Pancreas (tissue), 10 donors: ENCODE measurements around the gene ASF1B. TPM values are rescaled to one million over a fixed set of nuclear protein-coding genes. Genes with fewer than 3 reads are reported as not detected.

Source experiments
- ATAC-seq, 4 donors: fragments of 200-7000 bp; cut with Tn5 transposase; one replicate each; pipeline versions ENCODE4 v1.8.0 to v1.9.1; 2020; ENCODE audit warnings: mild to moderate bottlenecking in 4 of 4, moderate library complexity in 4 of 4
- DNase-seq, 6 donors: peaks; one replicate each; pipeline ENCODE4 v3.0.0-alpha.2; 2020
- FAIRE-seq: peaks from 2 replicates; lab custom pipeline; 2012; peaks lifted over from hg19 to GRCh38; lab: Jason Lieb, UNC
- H3K27ac ChIP-seq, 4 donors: fragments of 200-600 bp; sonication (generic); 1 replicate in 3 of 4; 2 replicates in 1 of 4; pipeline versions ENCODE4 v1.5.0 to v1.8.0; 2020
- H3K27me3 ChIP-seq, 4 donors: fragments of 200-600 bp; one replicate each; pipeline ENCODE4 v1.8.0; 2021
- H3K36me3 ChIP-seq, 3 donors: fragments of 200-600 bp; sonication (generic) in 1 of 3; one replicate each; pipeline versions ENCODE4 v1.5.0 to v1.8.0; 2020 to 2021
- H3K4me1 ChIP-seq, 3 donors: fragments of 200-600 bp; one replicate each; pipeline ENCODE4 v1.8.0; 2021
- H3K4me3 ChIP-seq, 4 donors: fragments of 200-600 bp; sonication (generic) in 2 of 4; one replicate each; pipeline versions ENCODE4 v1.5.0 to v1.8.0; 2020 to 2021
- H3K9me3 ChIP-seq, 4 donors: fragments of 200-600 bp; one replicate each; pipeline ENCODE4 v1.8.0; 2021
- whole genome bisulfite sequencing, 2 donors: extraction: QIAGEN DNeasy Blood & Tissue Kit; methylation state at CpG; one replicate each; pipeline ENCODE4 v1.1.7; 2013; 5-methylcytosine and 5-hydroxymethylcytosine counted together
- intact Hi-C, 3 donors: fragments of 100-400 bp; cut with DNase I; formaldehyde crosslinking; loops; one replicate each; pipeline versions ENCODE4 v1.11.1 to v1.14.2; 2022
- polyA plus RNA-seq, 2 donors: library from polyadenylated mRNA; stranded (reverse); fragments of 200-250 nt; gene quantifications; one replicate each; pipeline ENCODE4 v1.2.3, GENCODE V29; 2013
- total RNA-seq, 6 donors: library from RNA; stranded (reverse); fragmentation: NEBNext Ultra II Directional in 4 of 6; extraction: Animal tissue kit (Norgen Biotek cat#: 25700) in 4 of 6; gene quantifications; one replicate each; pipeline versions ENCODE4 v1.2.1 to v1.2.4, GENCODE V29; 2021 to 2023
- TF ChIP-seq, protein P1 (sequence below), 4 donors: fragments of 200-600 bp; sonication (generic) in 3 of 4; IDR thresholded peaks; one replicate each; pipeline versions ENCODE4 v1.5.0 to v1.8.0; 2021; ENCODE audit warnings: antibody characterized with exemption in 4 of 4
- donor health status: healthy with polysubstance abuse.
- donor health status: DM: no; HTN: no; CAD: no; lungs with moderate emphysema.
- donor health status: DM: no; HTN: no; CAD: no.
- donor health status: control.
- donor health status: control.
- donor health status: Bipolar disorder and iron deficiency.
- donor health status: DM: yes; HTN: yes; CAD: no.
- donor health status: DM: no; HTN: no; CAD: no.
- donor health status: DM: no; HTN: no; CAD: no.
- donor health status: DM: yes; HTN: yes; CAD: no.

ASF1B gene
- total and polyA plus RNA-seq, 8 donors = 0.14 to 1.1 (median 0.41) TPM

DNA sequence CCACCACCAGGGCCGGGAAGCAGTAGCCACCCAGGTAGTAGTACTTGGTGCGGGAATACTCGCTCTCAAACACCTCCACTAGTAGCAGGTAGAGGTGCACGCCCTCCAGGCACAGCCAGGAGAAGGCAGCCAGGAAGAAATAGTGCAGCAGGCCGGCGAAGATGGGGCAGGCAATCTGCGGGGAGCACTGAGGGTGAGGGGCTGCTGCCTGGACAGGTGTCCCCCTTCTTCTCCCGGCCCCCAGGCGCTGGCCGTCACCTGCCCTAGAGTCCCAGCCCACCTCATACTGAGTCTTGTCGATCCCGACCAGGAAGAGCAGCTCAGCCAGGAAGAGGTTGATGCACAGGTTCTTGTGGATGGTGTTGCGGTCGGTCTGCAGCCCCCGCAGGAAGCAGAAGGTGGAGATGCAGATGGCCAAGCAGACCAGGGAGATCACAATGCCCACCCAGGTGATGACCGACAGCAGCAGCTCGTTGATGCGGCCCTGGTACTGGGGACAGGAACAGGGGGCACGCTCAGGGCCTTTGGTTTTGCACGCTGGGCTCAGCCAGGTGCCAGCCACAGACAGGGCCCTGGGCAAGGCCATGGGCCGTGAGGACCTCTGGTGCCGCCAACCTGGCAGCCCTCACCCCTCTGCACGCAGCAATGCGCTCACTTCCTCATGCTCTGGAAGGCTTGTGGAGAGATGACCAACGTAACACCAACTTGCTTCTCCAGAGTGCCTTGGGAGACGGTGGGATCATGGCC, 20.8 kb upstream of the ASF1B start:
- Histone ChIP-seq H3K27me3 (no peaks in the 10 kb centered on the region), H3K36me3 (peaks cover 0 to 18% (median 5%) of the 10 kb centered on the region in 3 donors), H3K4me3 (no peak overlapping the region), H3K4me1 (no peaks in the 10 kb centered on the region), H3K27ac (no peak overlapping the region), H3K9me3 (no peaks in the 10 kb centered on the region)
- intact Hi-C loops = no loop called here
- FAIRE-seq = no peak
- TF ChIP-seq, protein P1, sequence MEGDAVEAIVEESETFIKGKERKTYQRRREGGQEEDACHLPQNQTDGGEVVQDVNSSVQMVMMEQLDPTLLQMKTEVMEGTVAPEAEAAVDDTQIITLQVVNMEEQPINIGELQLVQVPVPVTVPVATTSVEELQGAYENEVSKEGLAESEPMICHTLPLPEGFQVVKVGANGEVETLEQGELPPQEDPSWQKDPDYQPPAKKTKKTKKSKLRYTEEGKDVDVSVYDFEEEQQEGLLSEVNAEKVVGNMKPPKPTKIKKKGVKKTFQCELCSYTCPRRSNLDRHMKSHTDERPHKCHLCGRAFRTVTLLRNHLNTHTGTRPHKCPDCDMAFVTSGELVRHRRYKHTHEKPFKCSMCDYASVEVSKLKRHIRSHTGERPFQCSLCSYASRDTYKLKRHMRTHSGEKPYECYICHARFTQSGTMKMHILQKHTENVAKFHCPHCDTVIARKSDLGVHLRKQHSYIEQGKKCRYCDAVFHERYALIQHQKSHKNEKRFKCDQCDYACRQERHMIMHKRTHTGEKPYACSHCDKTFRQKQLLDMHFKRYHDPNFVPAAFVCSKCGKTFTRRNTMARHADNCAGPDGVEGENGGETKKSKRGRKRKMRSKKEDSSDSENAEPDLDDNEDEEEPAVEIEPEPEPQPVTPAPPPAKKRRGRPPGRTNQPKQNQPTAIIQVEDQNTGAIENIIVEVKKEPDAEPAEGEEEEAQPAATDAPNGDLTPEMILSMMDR (IDR thresholded peaks at IDR 0.05) = no peak
- no peak for DNase-seq
- 92 to 93% methylated on average over 26 of the region's 26 CpGs for WGBS, 2 donors
- ATAC-seq = no peak

DNA sequence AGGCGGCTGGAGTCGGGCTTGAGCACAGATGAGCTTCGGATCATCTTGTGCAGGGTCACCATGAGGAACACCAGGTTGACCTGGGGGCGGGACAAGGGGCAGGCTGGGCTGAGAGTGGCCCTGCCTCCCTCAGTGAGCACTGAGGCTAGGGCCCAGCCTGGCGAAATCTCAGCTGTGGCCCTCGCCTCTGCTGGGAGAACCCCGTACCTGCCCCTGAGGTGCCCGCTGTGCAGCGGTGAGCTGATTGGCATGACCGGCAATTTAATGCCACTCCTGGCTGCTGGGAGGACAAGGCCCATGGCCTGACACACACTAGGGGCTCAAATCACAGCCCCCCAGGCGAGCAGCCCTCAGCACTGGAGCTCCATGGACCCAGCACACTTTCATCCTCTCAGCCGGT, 19.7 kb upstream of the ASF1B start:
- Histone ChIP-seq H3K27ac (no peak overlapping the region), H3K36me3 (peaks cover 0 to 18% (median 5%) of the 10 kb centered on the region in 3 donors), H3K4me1 (no peaks in the 10 kb centered on the region), H3K27me3 (no peaks in the 10 kb centered on the region), H3K4me3 (no peak overlapping the region), H3K9me3 (no peaks in the 10 kb centered on the region)
- intact Hi-C loops = no loop called here
- no peak for ATAC-seq
- DNase-seq = no peak
- TF ChIP-seq, protein P1 (IDR thresholded peaks at IDR 0.05) = no peak
- 92 to 96% methylated on average over 12 of the region's 12 CpGs for WGBS, 2 donors
- FAIRE-seq = no peak

DNA sequence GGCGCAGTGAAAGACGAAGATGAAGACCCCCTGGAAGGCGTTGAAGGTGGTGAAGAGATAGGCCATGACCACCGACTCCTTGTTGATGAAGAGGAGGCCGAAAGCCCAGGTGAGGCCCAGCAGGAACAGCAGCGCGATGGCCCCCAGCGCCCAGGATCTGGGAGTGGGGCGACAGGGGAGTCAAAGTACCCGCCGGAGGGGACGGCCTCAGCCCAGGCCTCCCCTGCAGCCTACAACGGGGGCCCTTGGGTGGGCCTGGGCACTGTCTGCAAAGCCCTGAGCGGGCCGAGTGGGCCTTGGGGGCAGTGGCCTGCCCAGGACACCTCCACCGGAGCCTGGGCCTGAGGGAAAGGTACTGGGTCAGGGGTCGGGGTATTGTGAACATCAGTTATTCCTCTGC, 19.0 kb upstream of the ASF1B start:
- H3K27me3 ChIP-seq = no peaks in the 10 kb centered on the region
- WGBS, 2 donors = 92 to 97% methylated on average over 10 to 17 of the region's 17 CpGs
- intact Hi-C loops = no loop called here
- no peaks in the 10 kb centered on the region for H3K4me1 ChIP-seq
- H3K36me3 ChIP-seq = peaks cover 0 to 18% (median 5%) of the 10 kb centered on the region in 3 donors
- H3K27ac ChIP-seq = no peak overlapping the region
- no peaks in the 10 kb centered on the region for H3K9me3 ChIP-seq
- DNase-seq = no peak
- TF ChIP-seq, protein P1 (IDR thresholded peaks at IDR 0.05) = no peak
- FAIRE-seq = no peak
- no peak for ATAC-seq
- no peak overlapping the region for H3K4me3 ChIP-seq

DNA sequence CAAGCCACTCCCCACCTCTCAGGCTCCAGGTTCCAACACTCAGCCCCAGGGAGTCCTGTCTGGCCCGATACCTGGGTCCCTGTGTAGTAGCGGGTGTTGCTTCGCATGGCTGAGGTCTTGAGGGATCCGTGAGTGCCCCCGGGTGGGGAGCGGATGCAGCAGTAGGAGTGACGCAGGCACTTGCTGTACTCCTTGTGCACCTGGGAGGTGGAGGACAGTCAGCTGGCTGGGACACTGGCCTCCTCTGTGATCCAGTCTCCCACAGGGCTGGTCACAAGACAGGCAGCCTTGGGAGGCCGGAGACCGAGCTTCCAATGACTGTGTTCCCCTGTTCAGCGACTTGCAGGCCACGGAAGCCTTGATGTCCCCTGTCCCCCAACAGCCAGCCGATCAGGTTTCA, 16.3 kb upstream of the ASF1B start:
- intact Hi-C loops = loop anchor here in 1 of 3 donors (5.0 kb wide), 1 partner anchor 195 kb away; no protein-coding TSS in a partner anchor
- TF ChIP-seq, protein P1 (IDR thresholded peaks at IDR 0.05) = no peak
- ATAC-seq = no peak
- no peak overlapping the region for H3K27ac ChIP-seq
- peaks cover 0 to 13% (median 5%) of the 10 kb centered on the region in 3 donors for H3K36me3 ChIP-seq
- no peaks in the 10 kb centered on the region for H3K9me3 ChIP-seq
- H3K4me3 ChIP-seq = no peak overlapping the region
- FAIRE-seq = no peak
- DNase-seq = no peak
- 90 to 91% methylated on average over 12 of the region's 12 CpGs for WGBS, 2 donors
- no peaks in the 10 kb centered on the region for H3K4me1 ChIP-seq
- H3K27me3 ChIP-seq = no peaks in the 10 kb centered on the region
